Measurements from ENCODE around the gene ATRN.

- TF ChIP-seq CTCF (conservative IDR thresholded peaks at IDR 0.05; ENCODE audit: low read length) (no peak), EZH2phosphoT487 (IDR thresholded peaks at IDR 0.05; ENCODE audit: borderline replicate concordance, low read depth, low read length) (no peak)
Measured at GRCh38 chr20:3658716-3659491, 188.1 kb downstream of the ATRN start.

Data from OCI-LY7 (cell line).